CD14-positive monocyte (primary cell): ENCODE data around the gene SLC25A21. TPM values are rescaled to one million over a fixed set of nuclear protein-coding genes. Genes with fewer than 3 reads are reported as not detected.

Experiments
- DNase-seq, 3 donors: peaks; one replicate each; pipeline ENCODE4 v3.0.0-alpha.2; 2011 to 2022
- H2AFZ ChIP-seq: 2 replicates; pipeline ENCODE4 v1.6.0; 2012; ENCODE audit warnings: mild to moderate bottlenecking, low read depth, low read length, inconsistent platforms; ENCODE audit not compliant: insufficient read depth, poor library complexity, severe bottlenecking
- H3K27ac ChIP-seq, 2 donors: 1 replicate in 1 of 2; 2 replicates in 1 of 2; pipeline ENCODE4 v1.5.1; 2012 to 2013; ENCODE audit warnings: low read length in 2 of 2, control low read depth in 1 of 2, inconsistent platforms in 1 of 2, low read depth in 1 of 2, mild to moderate bottlenecking in 1 of 2
- H3K27me3 ChIP-seq, 2 donors: one replicate each; pipeline versions ENCODE4 v1.6.0 to v1.6.1; 2011 to 2013; ENCODE audit warnings: low read length in 2 of 2; ENCODE audit not compliant: control insufficient read depth in 2 of 2, insufficient read depth in 2 of 2
- H3K36me3 ChIP-seq, 2 donors: replicated peaks in 1 of 2; 1 replicate in 1 of 2; 2 replicates in 1 of 2; pipeline versions ENCODE4 v1.5.1 to v1.6.1; 2012 to 2013; ENCODE audit warnings: low read length in 2 of 2, control low read depth in 1 of 2, inconsistent platforms in 1 of 2, mild to moderate bottlenecking in 1 of 2; ENCODE audit not compliant: insufficient read depth in 2 of 2, control insufficient read depth in 1 of 2
- H3K4me1 ChIP-seq, 2 donors: 1 replicate in 1 of 2; 2 replicates in 1 of 2; pipeline versions ENCODE4 v1.5.1 to v1.6.1; 2012 to 2013; ENCODE audit warnings: low read length in 2 of 2, control low read depth in 1 of 2, inconsistent platforms in 1 of 2, mild to moderate bottlenecking in 1 of 2, moderate library complexity in 1 of 2; ENCODE audit not compliant: insufficient read depth in 2 of 2, control insufficient read depth in 1 of 2
- H3K4me2 ChIP-seq: replicated peaks from 2 replicates; pipeline ENCODE3; 2012; ENCODE audit warnings: low read length, moderate library complexity, mild to moderate bottlenecking; ENCODE audit not compliant: poor library complexity, severe bottlenecking; ENCODE audit errors: extremely low read depth
- H3K4me3 ChIP-seq, 3 experiments: fragments of 200-600 bp in 1 of 3; sonication (generic) in 1 of 3; replicated peaks in 1 of 3; 1 replicate in 2 of 3; 2 replicates in 1 of 3; pipeline ENCODE4 v1.5.1; 2011 to 2013; ENCODE audit warnings: low read length in 3 of 3, mild to moderate bottlenecking in 3 of 3, control low read depth in 2 of 3, low read depth in 2 of 3, inconsistent platforms in 1 of 3, moderate library complexity in 1 of 3
- H3K79me2 ChIP-seq: 2 replicates; pipeline ENCODE4 v1.6.0; 2012; ENCODE audit warnings: mild to moderate bottlenecking, control low read depth, inconsistent platforms, low read length, moderate library complexity; ENCODE audit not compliant: insufficient read depth
- H3K9ac ChIP-seq: 2 replicates; pipeline ENCODE4 v1.6.0; 2017; ENCODE audit warnings: low read length, mild to moderate bottlenecking; ENCODE audit not compliant: insufficient read depth, poor library complexity, severe bottlenecking
- H3K9me3 ChIP-seq, 2 donors: replicated peaks in 1 of 2; 1 replicate in 1 of 2; 2 replicates in 1 of 2; pipeline versions ENCODE4 v1.5.1 to v1.6.1; 2012 to 2013; ENCODE audit warnings: low read length in 2 of 2, control low read depth in 1 of 2; ENCODE audit not compliant: control insufficient read depth in 1 of 2, insufficient read depth in 1 of 2
- H4K20me1 ChIP-seq: 2 replicates; pipeline ENCODE4 v1.6.0; 2012; ENCODE audit warnings: mild to moderate bottlenecking, low read length, control low read depth, moderate library complexity; ENCODE audit not compliant: insufficient read depth
- H3K27ac Mint-ChIP-seq, 7 donors: one replicate each; pipeline ENCODE4 v1.8.0; 2020; ENCODE audit warnings: mild to moderate bottlenecking in 7 of 7, mixed read lengths in 7 of 7, moderate library complexity in 6 of 7, inconsistent platforms in 2 of 7
- H3K27me3 Mint-ChIP-seq, 3 donors: one replicate each; pipeline ENCODE4 v1.8.0; 2021 to 2022; ENCODE audit warnings: low read depth in 3 of 3, mild to moderate bottlenecking in 3 of 3, mixed read lengths in 3 of 3, moderate library complexity in 3 of 3, inconsistent platforms in 1 of 3
- H3K36me3 Mint-ChIP-seq, 2 donors: one replicate each; pipeline ENCODE4 v1.8.0; 2020; ENCODE audit warnings: mixed read lengths in 2 of 2, inconsistent platforms in 1 of 2, mild to moderate bottlenecking in 1 of 2
- H3K4me1 Mint-ChIP-seq: one replicate; pipeline ENCODE4 v1.8.0; 2020; ENCODE audit warnings: mild to moderate bottlenecking, mixed read lengths
- H3K4me3 Mint-ChIP-seq, 2 donors: one replicate each; pipeline ENCODE4 v1.8.0; 2020; ENCODE audit warnings: mild to moderate bottlenecking in 2 of 2, mixed read lengths in 2 of 2, moderate library complexity in 1 of 2
- H3K9me3 Mint-ChIP-seq, 7 donors: one replicate each; pipeline ENCODE4 v1.8.0; 2020 to 2022; ENCODE audit warnings: mixed read lengths in 7 of 7, mild to moderate bottlenecking in 6 of 7, moderate library complexity in 6 of 7, inconsistent platforms in 2 of 7
- CTCF ChIP-seq: fragments of 200-600 bp; IDR thresholded peaks from one replicate; pipeline ENCODE4 v1.8.0; 2022; ENCODE audit warnings: antibody characterized with exemption, mild to moderate bottlenecking
- WGBS: methylation state at CpG from one replicate; pipeline ENCODE4 v1.1.5; 2013; ENCODE audit warnings: missing lambda C conversion rate; ENCODE audit not compliant: insufficient coverage; 5-methylcytosine and 5-hydroxymethylcytosine counted together
- intact Hi-C, 2 donors: fragments of 100-400 bp; cut with micrococcal nuclease; formaldehyde crosslinking; loops; one replicate each; pipeline versions ENCODE4 v1.15.0 to v1.15.1; 2023
- polyA plus RNA-seq, 3 donors: library from polyadenylated mRNA; depleted of rRNA in 1 of 3; unstranded in 2 of 3; stranded (reverse) in 1 of 3; fragments of 300-500 nt in 2 of 3; fragments of >200 nt in 1 of 3; fragmentation: Illumina TruSeq in 2 of 3; gene quantifications; 1 replicate in 2 of 3; 2 replicates in 1 of 3; pipeline ENCODE4 v1.2.3, GENCODE V29; 2012 to 2021

The SLC25A21 gene
- polyA plus RNA-seq, 3 donors: not detected

GRCh38 chr14:37018571-37019240, 153.7 kb downstream of the SLC25A21 start:
- H3K9ac ChIP-seq: no peak overlapping the region
- Mint-ChIP-seq H3K36me3 (no peaks in the 10 kb centered on the region), H3K4me3 (no peak overlapping the region), H3K27ac (no peak overlapping the region), H3K9me3 (peaks cover 0 to 4% (median 0%) of the 10 kb centered on the region in 7 donors), H3K27me3 (no peaks in the 10 kb centered on the region), H3K4me1 (no peaks in the 10 kb centered on the region)
- intact Hi-C loops: no loop called here
- no peak for DNase-seq
- H2AFZ ChIP-seq: no peak overlapping the region
- H3K4me1 ChIP-seq: no peaks in the 10 kb centered on the region
- 80% methylated on average over 1 of the region's 3 CpGs for WGBS
- H3K79me2 ChIP-seq: no peaks in the 10 kb centered on the region
- H3K9me3 ChIP-seq: no peaks in the 10 kb centered on the region
- no peak overlapping the region for H3K27ac ChIP-seq
- H3K4me2 ChIP-seq: no peak overlapping the region
- no peak overlapping the region for H3K4me3 ChIP-seq
- no peaks in the 10 kb centered on the region for H4K20me1 ChIP-seq
- no peaks in the 10 kb centered on the region for H3K36me3 ChIP-seq
- no peak for TF ChIP-seq CTCF
- H3K27me3 ChIP-seq: no peaks in the 10 kb centered on the region

DNA sequence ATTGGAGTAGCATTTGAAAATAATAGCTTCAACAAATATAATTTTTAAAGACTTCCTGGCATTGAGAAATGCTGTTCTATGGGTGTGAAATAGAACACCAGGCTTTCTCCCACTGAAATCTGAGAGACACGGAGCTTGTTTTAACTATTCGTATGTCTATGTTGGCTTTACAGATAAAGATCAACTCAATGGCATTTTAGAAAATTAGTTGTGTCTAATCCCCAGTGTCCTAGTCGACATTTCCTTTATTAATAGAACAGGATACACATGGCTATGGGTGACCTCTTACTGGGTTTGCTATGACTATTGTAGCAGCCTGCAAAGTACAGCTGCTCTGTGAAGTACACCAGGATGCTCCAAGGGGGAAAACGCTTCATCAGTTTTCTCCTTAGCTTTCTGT, 159.3 kb downstream of the SLC25A21 start:
- no CpG with 5 or more reads among the region's 4 CpGs for WGBS
- H3K9ac ChIP-seq: no peak overlapping the region
- H3K4me1 ChIP-seq: no peaks in the 10 kb centered on the region

More for the DNA sequence above, 159.3 kb downstream of the SLC25A21 start:
- H3K79me2 ChIP-seq: no peaks in the 10 kb centered on the region
- H3K36me3 ChIP-seq: no peaks in the 10 kb centered on the region
- no peak overlapping the region for H3K27ac ChIP-seq
- Mint-ChIP-seq H3K9me3 (peaks cover 0 to 4% (median 0%) of the 10 kb centered on the region in 7 donors), H3K4me3 (no peak overlapping the region), H3K27ac (no peak overlapping the region), H3K4me1 (no peaks in the 10 kb centered on the region), H3K27me3 (no peaks in the 10 kb centered on the region), H3K36me3 (no peaks in the 10 kb centered on the region)
- no peaks in the 10 kb centered on the region for H3K9me3 ChIP-seq
- TF ChIP-seq CTCF: no peak
- no peak for DNase-seq
- no peaks in the 10 kb centered on the region for H3K27me3 ChIP-seq
- H3K4me2 ChIP-seq: no peak overlapping the region
- no peak overlapping the region for H3K4me3 ChIP-seq
- no peak overlapping the region for H2AFZ ChIP-seq
- intact Hi-C loops: no loop called here
- H4K20me1 ChIP-seq: no peaks in the 10 kb centered on the region
